Measurements from ENCODE around the gene QRICH2.

DNA sequence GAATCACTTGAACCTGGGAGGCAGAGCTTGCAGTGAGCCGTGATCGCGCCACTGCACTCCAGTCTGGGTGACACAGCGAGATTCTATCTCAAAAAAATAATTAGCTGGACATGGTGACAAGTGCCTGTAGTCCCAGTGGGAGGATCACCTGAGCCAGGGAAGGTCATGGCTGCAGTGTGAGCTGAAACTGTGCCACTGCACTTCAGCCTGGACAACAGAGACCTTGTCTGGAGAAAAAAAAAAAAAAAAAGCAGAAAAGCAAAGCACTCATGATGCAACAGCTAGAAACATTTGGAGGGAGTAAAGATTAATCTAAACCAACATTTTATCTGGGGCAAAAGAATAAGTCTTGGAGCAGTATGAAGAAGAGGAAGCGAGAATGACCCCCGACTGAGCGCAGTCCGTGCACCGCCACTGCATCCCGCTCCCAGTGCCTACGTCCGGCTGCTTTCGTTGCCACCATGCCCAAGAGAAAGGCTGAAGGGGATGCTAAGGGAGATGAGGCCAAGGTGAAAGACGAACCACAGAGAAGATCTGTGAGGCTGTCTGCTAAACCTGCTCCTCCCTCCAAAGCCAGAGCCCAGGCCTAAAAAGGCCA lies 37.4 kb upstream of the QRICH2 start:
- no peak for TF ChIP-seq EZH2 (optimal IDR thresholded peaks at IDR 0.05; ENCODE audit: low read depth, low read length)
- TF ChIP-seq, protein P1, sequence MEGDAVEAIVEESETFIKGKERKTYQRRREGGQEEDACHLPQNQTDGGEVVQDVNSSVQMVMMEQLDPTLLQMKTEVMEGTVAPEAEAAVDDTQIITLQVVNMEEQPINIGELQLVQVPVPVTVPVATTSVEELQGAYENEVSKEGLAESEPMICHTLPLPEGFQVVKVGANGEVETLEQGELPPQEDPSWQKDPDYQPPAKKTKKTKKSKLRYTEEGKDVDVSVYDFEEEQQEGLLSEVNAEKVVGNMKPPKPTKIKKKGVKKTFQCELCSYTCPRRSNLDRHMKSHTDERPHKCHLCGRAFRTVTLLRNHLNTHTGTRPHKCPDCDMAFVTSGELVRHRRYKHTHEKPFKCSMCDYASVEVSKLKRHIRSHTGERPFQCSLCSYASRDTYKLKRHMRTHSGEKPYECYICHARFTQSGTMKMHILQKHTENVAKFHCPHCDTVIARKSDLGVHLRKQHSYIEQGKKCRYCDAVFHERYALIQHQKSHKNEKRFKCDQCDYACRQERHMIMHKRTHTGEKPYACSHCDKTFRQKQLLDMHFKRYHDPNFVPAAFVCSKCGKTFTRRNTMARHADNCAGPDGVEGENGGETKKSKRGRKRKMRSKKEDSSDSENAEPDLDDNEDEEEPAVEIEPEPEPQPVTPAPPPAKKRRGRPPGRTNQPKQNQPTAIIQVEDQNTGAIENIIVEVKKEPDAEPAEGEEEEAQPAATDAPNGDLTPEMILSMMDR (IDR thresholded peaks at IDR 0.05; ENCODE audit: low read length) = no peak
- no peak for TF ChIP-seq EZH2phosphoT487 (IDR thresholded peaks at IDR 0.05; ENCODE audit: low read length)

Measured in MM.1S (cell line).